HG03342 (cell line): ENCODE results near the gene ESPN.
"Not testable (repeated sequence)": the region's sequence is repeated elsewhere in the genome, so short reads cannot be mapped to it uniquely, and the experiment has no call there.

Experiments
- ATAC-seq: cut with Tn5 transposase; IDR thresholded peaks from one replicate; pipeline ENCODE4 v1.9.1; 2021; ENCODE audit warnings: mild to moderate bottlenecking, moderate library complexity; ENCODE audit not compliant: unreplicated experiment

The ESPN gene

DNA sequence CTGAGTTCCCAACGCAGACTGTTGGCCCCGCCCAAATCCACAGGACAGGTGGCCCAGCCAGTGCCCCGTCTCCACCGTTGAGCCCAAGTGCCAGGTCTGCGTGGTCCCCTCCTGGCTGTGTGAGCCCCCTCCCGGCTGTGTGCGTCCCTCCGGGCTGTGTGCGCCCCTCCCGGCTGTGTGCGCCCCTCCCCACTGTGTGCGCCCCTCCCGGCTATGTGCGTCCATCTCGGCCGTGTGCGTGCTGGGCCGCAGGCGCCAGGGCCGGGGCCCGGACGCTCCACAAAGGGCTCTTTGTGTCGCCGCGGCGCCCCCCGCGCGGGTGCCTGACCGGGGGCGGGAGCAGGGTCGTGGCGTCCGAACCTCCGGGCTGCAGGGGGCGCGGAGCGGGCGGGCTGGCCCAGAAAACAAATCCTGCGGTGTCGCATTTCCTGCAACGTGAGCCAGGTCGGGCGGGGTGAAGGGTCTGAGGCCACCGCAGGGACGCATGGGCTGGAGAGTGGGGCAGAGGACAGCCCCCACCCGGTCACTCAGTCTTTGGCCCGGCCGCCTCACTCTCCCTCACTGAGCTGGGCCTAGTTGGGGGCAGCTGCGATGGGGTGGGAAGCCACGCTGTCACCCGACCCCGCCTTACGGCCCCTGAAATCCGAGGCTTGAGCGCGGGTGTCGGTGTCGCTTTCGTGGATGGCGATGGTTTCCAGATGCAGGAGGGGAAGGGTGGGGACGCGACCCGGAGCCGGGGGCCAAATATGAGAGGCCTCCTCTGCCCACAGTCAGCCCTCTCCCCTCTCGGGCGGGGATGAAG lies 22.6 kb downstream of the ESPN start:
- no peak for ATAC-seq

DNA sequence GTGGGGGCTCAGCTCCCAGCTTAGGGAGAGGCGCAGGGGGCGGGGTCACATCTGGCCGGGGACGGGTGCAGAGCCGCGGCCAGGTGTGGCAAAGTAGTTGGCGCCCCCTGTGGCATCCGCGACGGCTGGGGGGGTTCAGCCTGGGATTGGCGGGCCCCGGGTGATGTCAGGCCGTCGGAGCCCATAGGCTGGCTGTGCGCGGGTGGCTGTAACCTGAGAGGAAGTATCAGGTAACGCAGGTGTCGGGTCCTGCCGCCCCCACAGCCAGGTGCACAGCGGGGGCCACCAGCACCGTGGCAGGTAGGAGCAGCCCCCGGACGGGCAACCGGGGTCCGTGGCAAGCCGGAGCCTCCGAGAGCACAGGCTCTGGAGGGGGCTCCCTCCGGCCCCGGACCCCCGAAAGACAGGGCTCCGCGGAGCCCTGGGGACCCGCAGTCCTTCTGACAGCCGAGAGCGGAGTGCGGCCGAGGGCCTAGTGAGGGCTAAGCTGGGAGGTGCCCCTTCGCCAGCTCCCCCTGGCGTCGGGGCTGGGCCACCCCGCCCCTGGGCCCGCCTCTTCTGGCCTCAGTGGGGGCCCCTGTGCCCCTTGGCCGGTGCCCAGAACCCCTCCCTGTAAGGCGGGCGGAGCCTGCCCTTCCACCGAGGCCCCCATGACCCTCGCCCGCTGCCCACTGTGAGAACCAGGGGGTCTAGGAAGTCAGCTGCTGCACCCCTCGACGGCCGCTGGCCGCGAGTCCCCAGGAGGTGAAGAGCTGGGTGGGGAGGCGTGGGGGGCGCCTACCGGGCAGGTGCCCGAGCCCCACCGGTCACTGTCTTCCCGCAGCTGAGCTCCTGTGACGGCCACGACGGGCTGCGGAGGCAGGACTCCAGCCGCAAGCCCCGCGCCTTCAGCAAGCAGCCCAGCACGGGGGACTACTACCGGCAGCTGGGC lies 23.5 kb downstream of the ESPN start:
- ATAC-seq = no peak

DNA sequence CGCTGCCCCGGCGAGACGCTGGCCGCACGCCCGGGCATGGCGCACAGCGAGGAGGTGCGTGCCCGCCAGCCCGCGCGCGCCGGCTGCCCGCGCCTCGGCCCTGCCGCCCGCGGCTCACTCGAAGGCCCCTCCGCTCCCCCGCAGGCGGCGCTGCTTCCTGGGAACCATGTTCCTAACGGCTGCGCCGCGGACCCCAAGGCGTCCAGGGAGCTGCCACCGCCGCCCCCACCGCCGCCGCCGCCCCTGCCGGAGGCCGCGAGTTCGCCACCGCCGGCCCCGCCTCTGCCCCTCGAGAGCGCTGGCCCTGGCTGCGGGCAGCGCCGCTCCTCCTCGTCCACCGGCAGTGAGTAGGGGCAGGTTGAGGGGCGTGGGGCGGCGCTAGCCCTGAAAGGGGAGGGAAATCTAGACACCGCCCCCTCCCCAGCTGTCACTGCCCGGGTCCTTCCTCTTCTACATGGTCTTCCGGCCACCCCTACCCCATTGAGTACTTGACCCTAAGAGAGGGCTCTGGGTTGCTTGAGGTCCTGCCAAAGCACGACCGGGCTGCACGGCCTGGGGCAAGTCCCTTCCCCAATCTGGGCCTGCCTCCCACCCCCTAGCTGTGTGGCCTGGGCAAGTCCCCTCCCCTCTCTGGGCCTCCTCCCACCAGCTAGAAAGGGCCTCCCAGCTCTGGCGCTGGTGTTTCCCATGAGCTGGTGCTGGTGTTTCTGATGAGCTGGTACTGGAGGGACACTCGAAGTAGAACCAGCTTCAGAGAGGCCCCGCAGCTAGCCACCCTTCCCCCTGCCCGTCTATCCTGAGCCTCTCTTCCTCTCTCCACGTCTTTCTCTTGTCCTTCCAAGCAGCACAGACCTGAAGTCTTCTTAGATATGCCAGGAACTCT lies 24.4 kb downstream of the ESPN start:
- no peak for ATAC-seq

DNA sequence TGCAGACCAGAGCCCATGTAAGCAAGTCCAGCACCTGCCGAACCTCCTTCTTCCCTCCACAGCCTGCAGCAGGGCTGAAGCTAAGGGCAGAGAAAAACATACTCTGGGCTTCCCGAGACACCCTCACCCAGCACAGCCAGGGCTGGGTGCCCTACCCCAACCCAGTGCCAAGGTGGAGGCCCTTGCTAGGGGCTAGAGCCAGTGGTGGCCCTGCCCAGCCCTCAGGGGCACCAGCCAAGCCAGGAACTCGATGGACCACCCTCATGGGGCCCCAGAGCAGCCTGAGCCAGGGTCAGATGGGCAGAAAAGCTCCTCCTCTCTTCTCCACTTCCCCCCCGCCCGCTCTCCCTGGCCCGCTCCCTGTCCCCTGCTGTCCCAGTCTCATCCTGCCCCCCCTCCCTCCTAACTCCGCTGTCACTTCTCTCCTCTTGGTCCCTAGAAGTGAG lies 25.5 kb downstream of the ESPN start:
- no peak for ATAC-seq

DNA sequence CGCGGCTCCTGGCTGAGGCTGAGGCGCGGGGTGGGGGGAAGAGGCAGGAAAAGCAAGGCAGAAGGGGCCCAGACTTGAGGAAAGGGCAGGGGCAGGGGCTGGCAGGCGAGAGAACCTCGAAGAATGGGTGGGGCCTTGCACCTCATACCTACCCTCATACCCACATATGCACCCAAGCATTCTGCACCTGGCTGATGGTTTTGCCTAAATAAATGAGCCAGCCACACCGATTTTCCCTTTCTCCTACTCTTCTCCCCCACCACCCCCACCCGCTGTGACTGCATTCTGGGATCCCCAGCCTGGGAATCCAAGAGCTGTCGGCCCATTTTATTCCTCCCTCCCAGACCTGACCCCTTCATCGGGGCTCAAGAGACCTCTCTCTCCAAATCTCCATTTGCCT lies 25.9 kb downstream of the ESPN start:
- ATAC-seq = not testable (repeated sequence)

DNA sequence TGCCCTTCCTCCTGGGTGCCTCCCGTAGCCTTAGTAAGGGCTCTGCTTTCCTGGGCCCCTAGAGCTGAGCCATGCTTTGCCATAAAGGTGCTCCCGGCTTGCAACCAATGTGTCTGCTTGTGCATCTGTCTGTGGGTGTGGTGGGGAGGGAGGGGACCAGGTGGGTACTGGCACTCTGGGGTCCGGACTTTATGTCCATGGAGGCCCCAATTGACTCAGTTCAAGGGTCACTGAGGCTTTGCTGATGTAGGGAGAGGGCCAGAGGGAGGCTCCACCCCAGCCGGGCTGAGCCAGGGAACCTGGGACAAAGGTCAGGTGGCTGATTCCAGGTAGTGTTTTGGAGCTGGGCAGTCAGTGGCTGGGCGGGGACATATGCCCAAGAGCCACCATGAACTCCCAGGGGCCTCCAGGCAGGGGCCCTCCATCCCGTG lies 26.4 kb downstream of the ESPN start:
- ATAC-seq = no peak

DNA sequence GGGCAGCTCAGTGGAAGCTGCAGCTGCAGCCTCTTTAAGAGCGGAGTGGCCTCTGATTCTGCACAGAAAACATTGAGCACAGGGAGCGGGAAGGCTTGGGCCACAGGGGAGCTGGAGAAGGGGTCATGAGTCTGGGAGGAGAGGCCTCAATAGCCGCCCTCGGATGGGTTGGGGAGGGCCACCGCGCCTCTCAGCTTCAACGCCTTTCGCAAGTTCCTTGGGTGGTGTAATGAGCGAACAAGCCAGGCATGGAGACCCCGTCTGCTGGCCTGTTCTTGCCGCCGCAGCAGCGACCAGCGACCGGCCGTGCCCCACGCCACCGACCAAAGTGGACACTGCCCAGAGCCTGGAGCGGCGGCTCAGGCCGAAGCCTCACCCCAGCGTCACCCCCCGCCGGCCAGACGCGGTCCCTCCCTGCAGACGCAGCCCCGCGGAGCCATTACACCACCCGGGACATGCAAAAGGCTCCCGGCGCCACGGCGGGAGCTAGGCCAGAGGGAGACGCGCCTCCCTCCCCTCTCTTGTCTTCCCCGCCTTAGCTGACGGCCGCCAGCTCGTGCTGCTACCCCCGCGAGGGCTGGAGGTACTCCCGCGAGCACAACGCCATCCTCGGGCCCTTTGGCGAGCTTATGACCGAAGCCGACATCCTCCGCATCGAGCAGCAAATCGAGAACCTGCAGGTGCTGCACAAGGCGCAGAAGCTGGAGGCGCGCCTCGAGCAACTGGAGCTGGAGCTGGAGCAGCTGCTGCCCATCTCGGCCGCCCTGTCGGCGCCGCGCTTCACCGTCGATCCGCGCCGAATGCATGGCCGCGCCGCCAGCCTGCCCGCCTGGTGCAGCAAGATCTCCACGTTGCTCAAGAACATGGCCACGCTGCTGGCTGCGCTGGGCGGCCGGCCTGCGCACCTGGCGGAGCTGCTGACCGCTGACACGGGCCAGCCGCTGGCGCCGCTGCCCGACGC lies 29.6 kb downstream of the ESPN start:
- ATAC-seq = not testable (repeated sequence)

DNA sequence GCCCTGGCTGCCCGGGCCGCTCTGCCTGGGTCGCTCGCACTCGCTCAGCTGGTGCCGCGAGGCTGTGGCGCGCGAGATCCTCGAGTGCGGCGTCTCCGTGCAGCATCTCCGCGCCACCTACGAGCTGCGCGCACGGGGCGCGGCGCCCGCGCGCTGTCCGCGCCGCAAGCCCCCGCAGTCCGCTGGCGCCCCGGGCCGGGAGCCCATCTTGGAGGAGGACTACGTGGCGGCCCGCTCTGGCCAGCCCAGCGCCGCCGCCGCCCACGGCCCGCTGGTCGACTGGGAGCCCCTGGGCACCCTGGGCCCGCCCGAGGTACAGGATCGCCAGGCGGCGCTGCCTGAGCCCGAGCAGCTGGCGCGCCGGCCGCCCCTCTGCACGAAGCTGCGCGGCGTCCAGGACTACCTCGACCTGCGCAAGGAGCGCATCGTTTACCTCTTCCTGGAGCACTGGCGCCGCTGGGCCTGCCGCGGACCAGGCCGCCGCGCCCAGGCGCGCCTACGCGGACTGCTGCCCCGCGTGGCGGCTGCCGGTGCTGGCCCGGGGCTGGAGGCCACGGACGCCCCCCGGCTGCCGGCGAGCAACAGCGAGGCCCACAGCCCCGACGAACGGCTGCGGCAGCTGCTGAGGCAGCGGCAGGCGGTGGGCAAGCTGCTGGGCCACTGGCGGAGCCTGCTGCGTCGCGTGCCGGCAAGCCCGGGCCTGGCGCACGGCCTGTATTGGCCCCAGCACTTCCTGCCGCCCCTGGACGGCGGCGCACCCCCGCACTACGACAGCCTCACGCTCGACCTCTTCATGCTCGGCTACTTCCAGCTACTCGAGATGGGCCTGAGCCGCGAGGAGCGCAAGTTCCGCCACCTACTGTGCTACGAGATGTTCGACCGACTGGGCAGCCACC lies 30.5 kb downstream of the ESPN start:
- ATAC-seq = no peak

DNA sequence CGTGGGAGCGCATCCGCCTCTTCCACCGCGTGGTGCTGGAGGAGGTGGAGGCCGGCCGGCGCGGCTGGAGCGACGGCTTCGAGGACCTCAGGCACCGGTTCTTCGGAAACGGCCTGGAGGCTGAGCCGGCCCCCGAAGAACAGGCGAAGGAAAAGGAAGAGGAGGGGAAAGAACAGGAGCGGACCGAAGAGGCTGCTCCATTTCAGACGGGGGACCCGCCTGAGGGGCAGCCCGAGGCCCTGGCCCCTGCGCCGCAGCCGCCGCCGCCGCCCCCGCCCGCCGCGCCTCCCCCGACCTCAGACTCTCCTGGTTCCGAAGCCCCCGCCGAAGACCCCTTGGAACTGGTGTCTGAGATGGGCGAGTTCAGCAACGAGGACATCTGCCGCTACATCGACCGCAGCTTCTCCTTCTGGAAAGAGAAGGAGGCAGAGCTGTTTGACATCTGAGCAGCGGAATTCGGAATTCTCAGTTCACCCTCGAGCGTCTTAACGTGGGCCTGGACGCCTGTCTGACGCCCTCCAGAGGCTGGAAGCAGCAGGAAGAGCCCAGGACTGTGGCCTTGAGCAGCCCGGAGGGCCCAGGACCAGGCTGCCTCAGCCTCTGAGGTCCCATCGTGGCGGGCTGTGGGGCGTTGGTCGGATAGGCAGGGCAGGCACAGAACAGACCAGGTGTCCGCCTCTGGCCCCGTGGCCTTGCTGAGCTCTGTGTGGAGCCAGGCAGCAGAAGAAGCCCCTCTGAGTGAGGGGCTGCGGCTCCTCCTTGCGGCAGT lies 31.4 kb downstream of the ESPN start:
- ATAC-seq = not testable (repeated sequence)

DNA sequence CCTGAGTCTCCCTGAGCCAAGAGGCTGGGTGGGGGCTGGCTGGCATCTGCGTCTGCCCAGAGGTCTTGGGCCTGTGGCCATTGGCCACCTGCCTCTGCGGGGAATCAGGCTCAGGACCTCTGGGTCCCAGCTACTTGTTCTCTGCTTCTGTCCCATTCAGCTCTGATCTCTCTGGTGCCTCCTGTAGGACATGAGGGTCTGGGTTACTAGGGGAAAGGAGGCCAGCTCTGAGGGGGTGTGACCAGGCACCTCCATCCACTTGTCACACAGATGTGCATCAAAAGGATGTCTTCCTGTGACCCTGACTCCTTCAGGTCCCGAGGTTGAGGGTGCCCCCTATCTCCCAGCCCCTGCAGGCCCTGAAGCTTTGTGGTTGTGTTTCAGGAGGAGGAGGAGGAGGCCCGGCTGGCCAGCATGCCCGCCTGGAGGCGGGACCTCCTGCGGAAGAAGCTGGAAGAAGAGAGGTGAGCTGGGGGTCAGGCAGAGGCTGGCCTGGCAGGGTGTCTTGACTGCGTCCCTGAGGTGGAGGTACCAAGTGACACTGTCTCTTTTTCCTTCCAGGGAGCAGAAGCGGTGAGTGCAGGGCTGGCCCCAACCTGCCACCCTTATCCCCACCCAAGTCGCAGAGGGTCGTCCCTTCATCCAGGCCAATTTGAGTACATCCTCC lies 32.4 kb downstream of the ESPN start:
- ATAC-seq = no peak

DNA sequence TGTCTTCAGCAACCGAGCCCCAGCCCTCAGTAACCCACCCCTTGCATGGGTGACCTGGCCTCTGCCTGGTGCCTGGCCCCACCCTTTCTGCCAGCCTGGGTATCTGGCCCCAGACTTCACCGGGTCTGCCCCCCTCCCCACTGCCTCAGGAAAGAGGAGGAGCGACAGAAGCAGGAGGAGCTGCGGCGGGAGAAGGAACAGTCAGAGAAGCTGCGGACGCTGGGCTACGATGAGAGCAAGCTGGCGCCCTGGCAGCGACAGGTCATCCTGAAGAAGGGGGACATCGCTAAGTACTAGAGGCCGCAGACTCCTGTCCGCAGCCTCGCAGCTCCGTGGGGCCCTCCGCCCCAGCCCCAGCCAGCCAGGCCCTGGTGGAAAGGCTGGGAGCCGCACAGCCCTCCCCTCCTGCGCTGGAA lies 35.3 kb downstream of the ESPN start:
- no peak for ATAC-seq

DNA sequence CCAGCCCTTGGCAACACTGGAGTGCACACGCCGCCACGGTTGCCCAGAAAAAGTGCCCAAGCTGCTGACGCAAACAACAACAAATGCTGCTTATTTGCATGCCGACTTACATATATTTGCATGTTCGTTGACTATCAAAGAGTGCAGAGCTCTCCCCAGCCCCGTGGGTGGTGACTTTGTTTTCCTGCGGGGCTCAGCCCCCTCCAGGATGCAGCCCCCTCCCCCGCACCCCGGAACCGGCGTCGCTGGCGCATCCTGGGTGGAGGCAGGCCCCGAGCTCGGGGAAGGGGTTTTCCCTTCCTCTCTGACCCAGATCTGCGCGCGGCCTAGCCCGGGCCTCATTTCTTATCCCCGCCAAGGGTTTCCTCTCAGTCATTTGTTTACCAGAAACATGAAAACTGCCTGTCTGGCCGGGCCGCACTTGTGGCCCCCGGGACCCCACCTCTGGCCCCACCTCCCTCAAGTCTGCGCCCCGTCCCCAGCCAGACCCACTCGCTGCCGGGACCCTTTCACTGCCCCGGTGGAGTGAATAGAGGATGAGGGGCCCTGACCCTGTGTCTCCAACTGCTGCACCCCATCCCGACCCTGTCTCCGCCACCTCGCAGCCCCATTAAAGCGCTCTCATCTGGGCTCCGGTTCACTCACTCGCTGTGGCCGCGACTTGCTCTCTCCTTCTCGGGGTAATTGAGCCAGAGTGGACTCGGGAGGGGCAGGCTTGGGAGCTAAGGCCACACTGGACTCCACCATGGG lies 35.9 kb downstream of the ESPN start:
- no peak for ATAC-seq

DNA sequence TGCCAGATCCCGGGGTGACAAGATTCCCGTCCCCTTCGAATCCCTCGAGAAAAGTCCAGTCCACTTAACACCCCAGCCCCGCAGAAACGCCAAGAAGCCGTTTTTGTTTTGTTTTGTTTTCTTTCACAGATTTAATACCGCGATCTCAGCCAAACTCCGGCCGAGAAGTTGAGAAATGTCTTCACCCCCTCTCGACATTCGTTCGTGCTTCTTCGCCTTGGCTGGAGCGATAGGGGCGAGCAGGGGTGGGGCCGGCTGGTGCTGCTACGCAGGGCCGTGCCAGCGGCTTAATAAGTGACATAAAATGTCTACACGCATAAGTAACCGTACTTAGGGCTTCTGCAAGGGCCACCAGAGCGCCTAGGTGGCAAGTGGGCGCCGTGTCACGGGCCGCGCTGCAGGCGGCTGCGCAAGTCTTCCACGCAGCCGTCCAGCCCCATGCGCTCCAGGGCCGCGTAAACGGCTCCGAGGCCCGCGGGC lies 36.5 kb downstream of the ESPN start:
- ATAC-seq = no peak

DNA sequence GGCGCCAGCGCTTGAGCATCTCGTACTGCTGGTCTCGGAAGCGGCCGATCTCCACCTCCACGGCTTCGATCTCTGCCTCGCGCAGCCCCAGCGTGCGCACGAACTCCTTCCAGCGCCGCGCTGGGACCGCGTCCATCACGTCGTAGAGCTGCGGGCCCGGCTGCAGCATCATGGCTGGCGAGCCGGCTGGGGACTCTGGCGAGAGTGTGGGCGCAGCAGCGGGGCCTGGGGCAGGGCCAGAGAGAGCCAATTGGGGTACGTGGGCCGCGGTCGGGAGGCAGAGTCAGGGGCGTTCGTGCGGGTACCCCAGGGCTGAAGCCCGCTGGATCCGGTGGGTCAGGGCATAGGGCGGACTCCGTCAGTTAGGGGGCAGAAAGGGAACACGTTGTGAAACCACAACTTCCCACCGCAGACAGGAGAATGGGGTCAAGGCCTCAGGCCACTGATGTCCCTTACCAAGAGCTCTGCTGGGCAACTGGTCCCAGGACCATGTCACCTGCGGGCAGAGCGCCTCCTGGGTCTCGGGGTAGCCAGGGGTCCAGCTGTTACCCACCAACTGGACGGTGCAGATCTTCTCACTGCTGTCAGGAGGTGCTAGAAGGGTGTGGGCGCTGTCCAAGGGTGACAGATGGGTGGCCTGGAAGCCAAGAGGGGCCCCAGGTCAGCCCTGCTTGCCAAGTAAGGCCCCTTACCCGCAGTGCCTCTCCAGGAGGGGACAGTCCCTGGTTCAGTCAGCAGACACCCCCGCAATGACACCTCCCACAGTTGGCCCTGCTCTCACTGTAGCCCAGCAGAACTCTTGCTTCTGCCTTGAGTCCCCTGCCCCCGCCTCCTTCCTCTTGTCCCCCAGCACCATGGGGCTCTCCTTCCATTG lies 37.2 kb downstream of the ESPN start:
- no peak for ATAC-seq

DNA sequence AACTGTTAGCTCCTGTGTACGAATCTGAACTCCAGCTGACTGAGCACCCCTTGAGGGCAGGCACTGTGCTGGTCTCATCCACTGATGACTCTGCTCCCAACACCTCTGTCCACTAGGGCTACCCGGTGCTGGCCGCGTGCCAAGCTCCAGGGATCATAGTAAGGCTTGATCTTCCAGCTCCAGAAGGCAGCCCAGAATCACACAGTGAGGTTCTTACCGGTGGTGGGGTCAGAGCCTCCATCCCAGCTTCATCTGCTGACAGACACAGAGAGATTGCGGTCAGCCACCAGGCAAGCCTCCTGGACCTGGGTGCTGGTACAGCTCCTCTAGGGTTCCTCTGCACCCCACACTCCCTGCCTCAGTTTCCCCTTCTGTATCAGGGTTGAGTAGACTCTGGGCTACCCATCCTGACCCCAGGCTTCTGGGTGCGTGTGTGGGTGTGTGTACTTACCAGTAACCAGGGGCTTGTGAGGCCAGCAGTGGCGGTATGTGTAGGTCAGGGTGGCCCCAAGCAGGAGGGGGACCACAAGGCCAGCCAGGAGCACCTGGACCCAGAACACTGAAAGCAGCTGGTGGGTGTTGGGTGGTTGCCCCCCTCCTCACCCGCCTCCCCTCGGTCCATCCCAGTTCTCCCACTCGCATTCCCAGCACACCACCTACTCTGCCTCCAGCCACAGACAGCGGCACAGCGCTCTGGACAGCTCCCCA lies 38.0 kb downstream of the ESPN start:
- no peak for ATAC-seq
